PC-3 (cell line): Measurements from ENCODE around the gene DUSP22. TPM values are rescaled to one million over a fixed set of nuclear protein-coding genes. Genes with fewer than 3 reads are reported as not detected.

Source experiments
- ATAC-seq: fragments of 200-7000 bp; cut with Tn5 transposase; 2 replicates; pipeline ENCODE4 v1.9.1; 2020; ENCODE audit warnings: mild to moderate bottlenecking, moderate library complexity
- BruUV-seq: library from RNA; stranded (reverse); fragments of 400-500 nt; replicated peaks from 2 replicates; lab custom pipeline; 2021; lab: Mats Ljungman, UMichigan
- CTCF ChIA-PET: fragments of 300-600 bp; sonication (Branson Sonifier 250); formaldehyde crosslinking; loops from one replicate; lab custom pipeline; 2022; ENCODE audit warnings: antibody characterized with exemption; lab: Charles Lee
- POLR2A ChIA-PET: fragments of 300-600 bp; sonication (Branson Sonifier 250); formaldehyde crosslinking; loops from one replicate; lab custom pipeline; 2022; ENCODE audit warnings: antibody characterized with exemption; ENCODE audit not compliant: unreplicated experiment; lab: Charles Lee
- DNase-seq: peaks from one replicate; pipeline ENCODE4 v3.0.0-alpha.2; 2015
- H2AFZ ChIP-seq: fragments of 300-600 bp; sonication (generic); 2 replicates; pipeline ENCODE4 v1.6.0; 2016; ENCODE audit warnings: antibody characterized with exemption, low read length
- H3F3A ChIP-seq: fragments of 300-600 bp; sonication (generic); one replicate; pipeline ENCODE4 v1.6.0; 2017; ENCODE audit warnings: antibody characterized with exemption, low read length, control low read depth, mild to moderate bottlenecking; ENCODE audit not compliant: unreplicated experiment
- H3K27ac ChIP-seq: fragments of 300-600 bp; sonication (generic); 2 replicates; pipeline ENCODE4 v1.5.1; 2016; ENCODE audit warnings: mild to moderate bottlenecking, low read length
- H3K27me3 ChIP-seq: fragments of 300-600 bp; sonication (generic); 2 replicates; pipeline ENCODE4 v1.6.1; 2016; ENCODE audit warnings: low read length, mixed read lengths
- H3K36me3 ChIP-seq: fragments of 300-600 bp; sonication (generic); 2 replicates; pipeline ENCODE4 v1.6.1; 2016; ENCODE audit warnings: low read depth, mixed run types, low read length, mixed read lengths
- H3K4me1 ChIP-seq: fragments of 300-600 bp; sonication (generic); 2 replicates; pipeline ENCODE4 v1.5.1; 2016; ENCODE audit warnings: low read length; ENCODE audit not compliant: insufficient read depth
- H3K4me2 ChIP-seq: fragments of 300-600 bp; sonication (generic); 2 replicates; pipeline ENCODE4 v1.6.0; 2016; ENCODE audit warnings: low read length
- H3K4me3 ChIP-seq: fragments of 300-600 bp; sonication (generic); 2 replicates; pipeline ENCODE4 v1.5.1; 2016; ENCODE audit warnings: mild to moderate bottlenecking, low read length, mixed read lengths
- H3K79me2 ChIP-seq: fragments of 300-600 bp; sonication (generic); 2 replicates; pipeline ENCODE4 v1.6.1; 2017; ENCODE audit warnings: low read length, mixed read lengths
- H3K9ac ChIP-seq: fragments of 300-600 bp; sonication (generic); 2 replicates; pipeline ENCODE4 v1.6.0; 2016; ENCODE audit warnings: mild to moderate bottlenecking, low read length
- H3K9me2 ChIP-seq: fragments of 300-600 bp; sonication (generic); replicated peaks from 2 replicates; pipeline ENCODE4 v1.6.1; 2016; ENCODE audit warnings: mixed run types, low read length, mixed read lengths
- H3K9me3 ChIP-seq: fragments of 300-600 bp; sonication (generic); 2 replicates; pipeline ENCODE4 v1.6.1; 2016; ENCODE audit warnings: low read length, mixed read lengths
- H4K20me1 ChIP-seq: fragments of 300-600 bp; sonication (generic); 2 replicates; pipeline ENCODE4 v1.6.1; 2016; ENCODE audit warnings: low read length, mixed read lengths
- EZH2 ChIP-seq: fragments of 300-600 bp; sonication (generic); IDR thresholded peaks from one replicate; pipeline ENCODE4 v1.6.1; 2017; ENCODE audit warnings: antibody characterized with exemption, mild to moderate bottlenecking, low read length; ENCODE audit not compliant: unreplicated experiment
- EZH2phosphoT487 ChIP-seq: fragments of 300-600 bp; sonication (generic); IDR thresholded peaks from 2 replicates; pipeline ENCODE4 v1.6.1; 2018; ENCODE audit warnings: mild to moderate bottlenecking, antibody characterized with exemption, low read length, borderline replicate concordance
- intact Hi-C: fragments of 100-400 bp; cut with micrococcal nuclease; formaldehyde crosslinking; loops from 2 replicates; pipeline ENCODE4 v1.9.0; 2023
- total RNA-seq: library from RNA; depleted of rRNA; stranded (reverse); fragments of >200 nt; gene quantifications from 2 replicates; pipeline ENCODE4 v1.2.3, GENCODE V29; 2014
- TF ChIP-seq, protein P1 (sequence below): fragments of 300-600 bp; sonication (generic); conservative IDR thresholded peaks from 2 replicates; pipeline ENCODE4 v1.5.1; 2017; ENCODE audit warnings: antibody characterized with exemption, low read depth, mild to moderate bottlenecking, low read length

The DUSP22 gene
- total RNA-seq, 1 experiment from 2014 or later = 37.8 TPM

DNA sequence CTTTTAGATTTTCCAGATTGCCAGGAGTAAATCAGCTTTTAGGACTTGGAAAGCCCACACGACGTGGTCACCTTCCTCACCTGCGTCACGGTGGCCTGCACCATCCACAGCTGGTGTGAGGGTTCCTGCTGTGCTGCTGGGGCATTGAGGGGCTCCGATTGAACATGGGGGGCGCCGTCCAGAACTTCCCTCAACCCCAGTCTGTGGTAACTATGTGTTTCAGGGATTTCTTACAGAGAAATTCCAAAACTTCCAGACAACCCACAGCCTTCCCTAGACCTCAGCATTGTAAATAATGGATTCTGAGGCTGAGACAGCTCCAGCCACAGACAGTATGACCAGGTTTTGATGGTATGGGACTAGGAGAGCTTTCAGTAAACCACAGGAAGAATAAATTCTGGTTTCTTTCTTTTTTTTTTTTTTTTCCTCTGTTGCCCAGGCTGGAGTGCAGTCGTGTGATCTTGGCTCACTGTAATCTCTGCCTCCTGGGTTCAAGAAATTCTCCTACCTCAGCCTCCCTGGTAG lies 52.6 kb downstream of the DUSP22 start:
- Histone ChIP-seq H3K4me3 (no peak overlapping the region), H3K9me2 (no peaks in the 10 kb centered on the region), H3K9ac (no peak overlapping the region), H3K4me1 (no peaks in the 10 kb centered on the region), H3K27me3 (no peaks in the 10 kb centered on the region), H3F3A (no peaks in the 10 kb centered on the region), H2AFZ (no peak overlapping the region), H3K4me2 (no peak overlapping the region), H3K36me3 (no peaks in the 10 kb centered on the region), H3K79me2 (no peaks in the 10 kb centered on the region), H4K20me1 (no peaks in the 10 kb centered on the region), H3K27ac (no peak overlapping the region), H3K9me3 (no peaks in the 10 kb centered on the region)
- CTCF ChIA-PET = no interaction called here
- no peak for ATAC-seq
- no TSS peak for BruUV-seq
- POLR2A ChIA-PET = no interaction called here
- TF ChIP-seq, protein P1, sequence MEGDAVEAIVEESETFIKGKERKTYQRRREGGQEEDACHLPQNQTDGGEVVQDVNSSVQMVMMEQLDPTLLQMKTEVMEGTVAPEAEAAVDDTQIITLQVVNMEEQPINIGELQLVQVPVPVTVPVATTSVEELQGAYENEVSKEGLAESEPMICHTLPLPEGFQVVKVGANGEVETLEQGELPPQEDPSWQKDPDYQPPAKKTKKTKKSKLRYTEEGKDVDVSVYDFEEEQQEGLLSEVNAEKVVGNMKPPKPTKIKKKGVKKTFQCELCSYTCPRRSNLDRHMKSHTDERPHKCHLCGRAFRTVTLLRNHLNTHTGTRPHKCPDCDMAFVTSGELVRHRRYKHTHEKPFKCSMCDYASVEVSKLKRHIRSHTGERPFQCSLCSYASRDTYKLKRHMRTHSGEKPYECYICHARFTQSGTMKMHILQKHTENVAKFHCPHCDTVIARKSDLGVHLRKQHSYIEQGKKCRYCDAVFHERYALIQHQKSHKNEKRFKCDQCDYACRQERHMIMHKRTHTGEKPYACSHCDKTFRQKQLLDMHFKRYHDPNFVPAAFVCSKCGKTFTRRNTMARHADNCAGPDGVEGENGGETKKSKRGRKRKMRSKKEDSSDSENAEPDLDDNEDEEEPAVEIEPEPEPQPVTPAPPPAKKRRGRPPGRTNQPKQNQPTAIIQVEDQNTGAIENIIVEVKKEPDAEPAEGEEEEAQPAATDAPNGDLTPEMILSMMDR = no peak
- no peak for TF ChIP-seq EZH2
- no peak for TF ChIP-seq EZH2phosphoT487
- intact Hi-C loops = no loop called here
- no peak for DNase-seq

DNA sequence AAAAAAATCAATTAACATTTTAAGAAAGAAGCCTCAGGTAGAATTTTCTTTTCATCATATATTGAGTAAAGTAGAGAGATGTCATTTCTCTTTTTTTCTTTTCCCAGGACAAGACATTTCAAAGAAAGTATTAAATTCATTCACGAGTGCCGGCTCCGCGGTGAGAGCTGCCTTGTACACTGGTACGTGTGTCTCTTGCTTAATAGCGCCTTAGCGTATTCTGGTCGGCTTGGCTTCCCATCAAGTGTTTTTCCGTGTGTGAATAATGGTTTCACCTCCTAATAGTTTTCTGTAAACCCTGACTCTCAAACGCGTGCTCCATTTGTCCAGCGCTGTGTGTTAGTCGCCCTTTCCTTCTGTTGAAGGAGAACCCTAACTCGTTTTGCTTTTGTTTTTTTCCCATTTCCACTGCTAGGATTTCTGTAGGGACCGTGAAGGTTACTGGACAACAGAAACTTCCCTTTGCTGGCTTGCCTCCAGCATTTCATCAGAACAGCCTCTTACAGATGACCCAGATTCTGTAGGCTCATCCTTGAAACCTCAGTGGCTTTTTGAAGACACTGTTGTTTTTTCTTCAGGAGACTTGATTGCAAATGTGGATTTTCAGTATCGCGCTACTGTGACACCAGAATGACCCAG lies 53.6 kb downstream of the DUSP22 start:
- ATAC-seq = no peak

More for the DNA sequence above, 53.6 kb downstream of the DUSP22 start:
- Histone ChIP-seq H3K79me2 (no peaks in the 10 kb centered on the region), H2AFZ (no peak overlapping the region), H4K20me1 (no peaks in the 10 kb centered on the region), H3K4me3 (no peak overlapping the region), H3K27ac (no peak overlapping the region), H3K9me3 (no peaks in the 10 kb centered on the region), H3K9me2 (no peaks in the 10 kb centered on the region), H3K9ac (no peak overlapping the region), H3K4me2 (no peak overlapping the region), H3F3A (no peaks in the 10 kb centered on the region), H3K27me3 (no peaks in the 10 kb centered on the region), H3K36me3 (no peaks in the 10 kb centered on the region), H3K4me1 (no peaks in the 10 kb centered on the region)
- DNase-seq = no peak
- ChIA-PET CTCF (no interaction called here), POLR2A (no interaction called here)
- no peak for TF ChIP-seq EZH2phosphoT487
- TF ChIP-seq EZH2 = no peak
- TF ChIP-seq, protein P1 = no peak
- no TSS peak for BruUV-seq
- intact Hi-C loops = no loop called here
